Hepatocyte (in vitro differentiated cells): Measurements from ENCODE around the gene TMEM131. TPM values are rescaled to one million over a fixed set of nuclear protein-coding genes. Genes with fewer than 3 reads are reported as not detected.
"Not testable (repeated sequence)": the region's sequence is repeated elsewhere in the genome, so short reads cannot be mapped to it uniquely, and the experiment has no call there.

ENCODE experiments used
- DNase-seq: peaks from one replicate; pipeline ENCODE4 v3.0.0-alpha.2; 2016; ENCODE audit warnings: low spot score
- H2AFZ ChIP-seq: fragments of 200-600 bp; sonication (generic); 2 replicates; pipeline ENCODE4 v1.6.0; 2016; ENCODE audit warnings: antibody characterized with exemption, mild to moderate bottlenecking
- H3K27ac ChIP-seq: fragments of 200-600 bp; sonication (generic); 2 replicates; pipeline ENCODE4 v1.5.1; 2016; ENCODE audit warnings: mild to moderate bottlenecking
- H3K27me3 ChIP-seq: fragments of 200-600 bp; sonication (generic); 2 replicates; pipeline ENCODE4 v1.6.1; 2016
- H3K36me3 ChIP-seq: fragments of 200-600 bp; sonication (generic); replicated peaks from 2 replicates; pipeline ENCODE4 v1.5.1; 2016; ENCODE audit warnings: low read depth; ENCODE audit not compliant: insufficient read depth
- H3K4me1 ChIP-seq: fragments of 200-600 bp; sonication (generic); 2 replicates; pipeline ENCODE4 v1.5.1; 2016; ENCODE audit warnings: mild to moderate bottlenecking, moderate library complexity; ENCODE audit not compliant: insufficient read depth
- H3K4me2 ChIP-seq: fragments of 200-600 bp; sonication (generic); 2 replicates; pipeline ENCODE4 v1.6.0; 2016
- H3K4me3 ChIP-seq: fragments of 200-600 bp; sonication (generic); 2 replicates; pipeline ENCODE4 v1.5.1; 2016; ENCODE audit warnings: mild to moderate bottlenecking
- H3K79me2 ChIP-seq: fragments of 200-600 bp; sonication (generic); 2 replicates; pipeline ENCODE4 v1.6.0; 2017; ENCODE audit warnings: mild to moderate bottlenecking
- H3K9me2 ChIP-seq: fragments of 200-600 bp; sonication (generic); replicated peaks from 2 replicates; pipeline ENCODE4 v1.6.0; 2017; ENCODE audit warnings: mild to moderate bottlenecking; ENCODE audit not compliant: insufficient read depth
- H3K9me3 ChIP-seq: fragments of 200-600 bp; sonication (generic); 2 replicates; pipeline ENCODE4 v1.5.1; 2016; ENCODE audit warnings: low read depth, mild to moderate bottlenecking
- H4K20me1 ChIP-seq: fragments of 200-600 bp; sonication (generic); 2 replicates; pipeline ENCODE4 v1.6.0; 2016; ENCODE audit warnings: mild to moderate bottlenecking; ENCODE audit not compliant: insufficient read depth, poor library complexity, severe bottlenecking
- EZH2 ChIP-seq: fragments of 200-600 bp; sonication (generic); IDR thresholded peaks from 2 replicates; pipeline ENCODE4 v1.6.1; 2016; ENCODE audit warnings: antibody characterized with exemption, mild to moderate bottlenecking, borderline replicate concordance
- EZH2phosphoT487 ChIP-seq: fragments of 200-600 bp; sonication (generic); IDR thresholded peaks from one replicate; pipeline ENCODE4 v1.6.1; 2018; ENCODE audit warnings: antibody characterized with exemption, mild to moderate bottlenecking, low read depth, moderate library complexity; ENCODE audit not compliant: unreplicated experiment, severe bottlenecking
- WGBS: methylation state at CpG from one replicate; pipeline ENCODE4 v1.1.6; 2016; ENCODE audit warnings: low lambda C conversion rate; ENCODE audit errors: missing lambda C conversion rate; 5-methylcytosine and 5-hydroxymethylcytosine counted together
- polyA plus RNA-seq: library from polyadenylated mRNA; unstranded; fragments of >200 nt; fragmentation: Nextera tagmentation; extraction: Ambion mirVana; gene quantifications from 2 replicates; pipeline ENCODE4 v1.2.1, GENCODE V29; 2016
- total RNA-seq: library from RNA; depleted of rRNA; stranded (reverse); fragments of >200 nt; gene quantifications from 2 replicates; pipeline ENCODE4 v1.2.3, GENCODE V29; 2014
- TF ChIP-seq, protein P1 (sequence below): fragments of 200-600 bp; sonication (generic); IDR thresholded peaks from 2 replicates; pipeline ENCODE4 v1.5.1; 2016; ENCODE audit warnings: antibody characterized with exemption, mild to moderate bottlenecking; ENCODE audit not compliant: poor library complexity

TMEM131 gene
- total and polyA plus RNA-seq, 2 experiments from 2014 or later: 17.5 to 42.1 TPM

- WGBS: 97% methylated on average over 1 of the region's 1 CpG
- Histone ChIP-seq H2AFZ (no peak overlapping the region), H3K27me3 (no peaks in the 10 kb centered on the region), H3K9me2 (no peaks in the 10 kb centered on the region), H3K36me3 (no peaks in the 10 kb centered on the region), H3K4me3 (no peak overlapping the region), H3K4me1 (no peaks in the 10 kb centered on the region), H4K20me1 (peaks cover 6% of the 10 kb centered on the region), H3K27ac (no peak overlapping the region), H3K9me3 (no peaks in the 10 kb centered on the region), H3K4me2 (no peak overlapping the region), H3K79me2 (peaks cover 43% of the 10 kb centered on the region)
- TF ChIP-seq EZH2phosphoT487 (no peak), EZH2 (no peak)
- TF ChIP-seq, protein P1, sequence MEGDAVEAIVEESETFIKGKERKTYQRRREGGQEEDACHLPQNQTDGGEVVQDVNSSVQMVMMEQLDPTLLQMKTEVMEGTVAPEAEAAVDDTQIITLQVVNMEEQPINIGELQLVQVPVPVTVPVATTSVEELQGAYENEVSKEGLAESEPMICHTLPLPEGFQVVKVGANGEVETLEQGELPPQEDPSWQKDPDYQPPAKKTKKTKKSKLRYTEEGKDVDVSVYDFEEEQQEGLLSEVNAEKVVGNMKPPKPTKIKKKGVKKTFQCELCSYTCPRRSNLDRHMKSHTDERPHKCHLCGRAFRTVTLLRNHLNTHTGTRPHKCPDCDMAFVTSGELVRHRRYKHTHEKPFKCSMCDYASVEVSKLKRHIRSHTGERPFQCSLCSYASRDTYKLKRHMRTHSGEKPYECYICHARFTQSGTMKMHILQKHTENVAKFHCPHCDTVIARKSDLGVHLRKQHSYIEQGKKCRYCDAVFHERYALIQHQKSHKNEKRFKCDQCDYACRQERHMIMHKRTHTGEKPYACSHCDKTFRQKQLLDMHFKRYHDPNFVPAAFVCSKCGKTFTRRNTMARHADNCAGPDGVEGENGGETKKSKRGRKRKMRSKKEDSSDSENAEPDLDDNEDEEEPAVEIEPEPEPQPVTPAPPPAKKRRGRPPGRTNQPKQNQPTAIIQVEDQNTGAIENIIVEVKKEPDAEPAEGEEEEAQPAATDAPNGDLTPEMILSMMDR: no peak
- DNase-seq: no peak
Observed at GRCh38 chr2:97848306-97848705, 147.4 kb downstream of the TMEM131 start.

DNA sequence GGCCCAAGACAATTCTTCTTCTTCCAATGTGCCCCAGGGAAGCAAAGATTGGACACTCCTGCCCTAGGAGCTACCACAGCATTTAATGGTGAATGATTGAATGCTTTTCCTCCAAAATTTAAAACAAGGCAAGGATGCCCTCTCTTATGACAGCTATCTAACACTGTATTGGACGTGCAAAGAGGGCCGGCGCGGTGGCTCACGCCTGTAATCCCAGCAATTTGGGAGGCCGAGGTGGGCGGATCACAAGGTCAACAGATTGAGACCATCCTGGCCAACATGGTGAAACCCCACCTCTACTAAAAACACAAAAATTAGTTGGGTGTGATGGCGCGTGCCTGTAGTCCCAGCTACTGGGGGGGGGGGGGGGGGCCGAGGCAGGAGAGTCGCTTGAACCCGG lies 149.0 kb downstream of the TMEM131 start:
- peaks cover 46% of the 10 kb centered on the region for H3K79me2 ChIP-seq
- H3K27ac ChIP-seq, H3K27me3 ChIP-seq, H3K9me3 ChIP-seq, DNase-seq, H3K36me3 ChIP-seq, H2AFZ ChIP-seq, H3K9me2 ChIP-seq, H3K4me2 ChIP-seq, H3K4me3 ChIP-seq, H3K4me1 ChIP-seq, H4K20me1 ChIP-seq: not testable (repeated sequence)
- WGBS: over 99% methylated on average over 12 of the region's 12 CpGs

GRCh38 chr2:97845818-97846217 lies 149.9 kb downstream of the TMEM131 start:
- DNase-seq: no peak
- H3K4me3 ChIP-seq: no peak overlapping the region
- no peaks in the 10 kb centered on the region for H3K27me3 ChIP-seq
- H3K4me2 ChIP-seq: no peak overlapping the region
- H2AFZ ChIP-seq: no peak overlapping the region
- no peak overlapping the region for H3K27ac ChIP-seq
- no peaks in the 10 kb centered on the region for H3K36me3 ChIP-seq
- H3K4me1 ChIP-seq: no peaks in the 10 kb centered on the region
- WGBS: 89% methylated on average over 6 of the region's 6 CpGs
- H3K79me2 ChIP-seq: peaks cover 40% of the 10 kb centered on the region
- H4K20me1 ChIP-seq: peaks cover 6% of the 10 kb centered on the region
- no peaks in the 10 kb centered on the region for H3K9me3 ChIP-seq
- no peaks in the 10 kb centered on the region for H3K9me2 ChIP-seq
- TF ChIP-seq, protein P1: no peak
- TF ChIP-seq EZH2phosphoT487 (no peak), EZH2 (no peak)

DNA sequence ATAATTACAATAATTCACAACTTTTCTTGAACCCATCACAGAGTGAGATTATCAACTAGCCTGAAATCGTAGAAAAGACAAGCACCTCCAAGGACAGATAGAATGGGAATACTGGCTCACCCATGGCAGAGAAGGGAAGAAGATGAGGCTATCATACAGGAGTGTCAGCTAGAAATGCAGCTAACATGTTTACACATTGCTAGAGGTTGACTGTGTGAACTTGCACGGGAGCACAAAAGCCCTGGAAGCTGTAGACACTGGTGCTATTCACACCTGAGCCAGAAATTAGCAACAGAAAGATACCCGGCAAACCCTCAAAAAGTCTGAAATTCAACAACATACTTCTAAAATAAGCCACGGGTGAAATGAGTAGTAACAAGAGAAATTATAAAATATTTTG lies 150.6 kb downstream of the TMEM131 start:
- Histone ChIP-seq H3K9me2 (no peaks in the 10 kb centered on the region), H4K20me1 (peaks cover 6% of the 10 kb centered on the region), H3K9me3 (no peaks in the 10 kb centered on the region), H3K4me3 (no peak overlapping the region), H3K4me2 (no peak overlapping the region), H3K4me1 (no peaks in the 10 kb centered on the region), H3K27me3 (no peaks in the 10 kb centered on the region), H3K79me2 (peaks cover 40% of the 10 kb centered on the region), H2AFZ (no peak overlapping the region), H3K27ac (no peak overlapping the region), H3K36me3 (no peaks in the 10 kb centered on the region)
- WGBS: 76% methylated on average over 4 of the region's 4 CpGs
- no peak for DNase-seq
- TF ChIP-seq EZH2 (no peak), EZH2phosphoT487 (no peak)
- TF ChIP-seq, protein P1: no peak
